Left colon (tissue), 2 donors: ENCODE results near the gene SLC25A18. TPM values are rescaled to one million over a fixed set of nuclear protein-coding genes. Genes with fewer than 3 reads are reported as not detected.
A peak's percentile ranks its signal among the peaks of the same experiment; 100 is the strongest.
"Not testable (repeated sequence)": the region's sequence is repeated elsewhere in the genome, so short reads cannot be mapped to it uniquely, and the experiment has no call there.

Experiments
- ATAC-seq: fragments of 200-7000 bp; cut with Tn5 transposase; one replicate; pipeline ENCODE4 v1.9.1; 2020; ENCODE audit warnings: mild to moderate bottlenecking, moderate library complexity
- DNase-seq, 2 donors: peaks; one replicate each; pipeline ENCODE4 v3.0.0-alpha.2; 2020
- intact Hi-C, 2 donors: fragments of 100-400 bp; cut with DNase I in 1 of 2; cut with micrococcal nuclease in 1 of 2; formaldehyde crosslinking; loops; one replicate each; pipeline versions ENCODE4 v1.11.2 to v1.14.0; 2022; cut with DNase I, micrococcal nuclease
- long read RNA-seq: library from polyadenylated mRNA; unstranded; transcript quantifications from one replicate; pipeline ENCODE4 v2.0.0, GENCODE V29; 2021
- total RNA-seq, 2 donors: library from RNA; stranded (reverse); fragmentation: NEBNext Ultra II Directional; extraction: Animal tissue kit (Norgen Biotek cat#: 25700); gene quantifications; one replicate each; pipeline ENCODE4 v1.2.1, GENCODE V29; 2021
- donor health status: DM: no; HTN: no; CAD: no.
- donor health status: DM: yes; HTN: yes; CAD: no.

The SLC25A18 gene, protein sequence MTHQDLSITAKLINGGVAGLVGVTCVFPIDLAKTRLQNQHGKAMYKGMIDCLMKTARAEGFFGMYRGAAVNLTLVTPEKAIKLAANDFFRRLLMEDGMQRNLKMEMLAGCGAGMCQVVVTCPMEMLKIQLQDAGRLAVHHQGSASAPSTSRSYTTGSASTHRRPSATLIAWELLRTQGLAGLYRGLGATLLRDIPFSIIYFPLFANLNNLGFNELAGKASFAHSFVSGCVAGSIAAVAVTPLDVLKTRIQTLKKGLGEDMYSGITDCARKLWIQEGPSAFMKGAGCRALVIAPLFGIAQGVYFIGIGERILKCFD
- not detected for total RNA-seq
- long read RNA-seq, partial matches to known transcripts = 0 of 2 reads
- long read RNA-seq, other reads (novel, unspliced or antisense) = 2 of 2 reads

- DNase-seq = peak in 1 of 2 donors; percentile 45
- intact Hi-C loops = no loop called here
- no peak for ATAC-seq
These were observed at the start of gene SLC25A18 for GRCh38 chr22:17562906-17563870. SLC25A18 (plus strand) TSS chr22:17563498; CDS start chr22:17579945, 16,447 bp downstream.

DNA sequence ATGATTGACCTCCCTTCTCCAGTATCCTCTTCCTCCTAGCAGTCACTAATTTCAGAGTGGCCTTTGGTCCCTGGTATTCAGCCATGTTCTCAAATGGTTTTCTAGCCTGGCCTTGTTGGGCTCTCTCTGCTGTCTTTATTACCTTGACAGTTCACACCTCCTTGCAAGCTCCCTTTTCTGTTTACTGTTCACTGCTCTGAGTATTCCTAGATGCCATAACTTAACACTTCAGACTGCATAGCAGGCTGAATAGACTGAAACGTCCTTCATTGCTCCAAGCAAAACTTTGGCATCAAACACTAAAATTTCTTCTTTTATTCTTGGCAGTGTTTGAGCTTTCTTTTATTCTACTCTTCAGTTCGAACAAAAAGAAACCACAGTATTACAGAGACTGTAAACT is 49.7 kb upstream of the SLC25A18 start:
- intact Hi-C loops = no loop called here
- DNase-seq (no peak), ATAC-seq (no peak)

DNA sequence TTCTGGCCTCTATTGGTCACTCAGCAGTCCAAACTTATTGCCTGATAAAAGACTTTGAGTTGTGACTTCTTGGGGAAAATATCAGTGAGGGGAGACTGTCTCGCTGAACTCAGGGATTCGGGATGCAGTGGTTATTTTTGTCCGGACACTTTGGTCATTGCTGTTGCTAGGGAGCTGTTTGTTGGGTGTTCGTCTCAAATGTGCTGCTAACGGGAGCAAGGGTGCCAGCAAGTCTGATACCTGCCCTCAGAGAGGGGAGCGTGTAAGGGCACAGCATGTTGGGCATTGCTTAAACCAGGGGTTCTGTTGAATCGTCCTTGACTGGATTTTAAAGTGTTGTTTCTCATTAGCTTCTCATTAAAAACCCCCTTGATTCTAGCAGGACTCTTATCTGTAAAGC is 49.2 kb upstream of the SLC25A18 start:
- DNase-seq = no peak
- ATAC-seq = no peak
- intact Hi-C loops = no loop called here

GRCh38 chr22:17518406-17518805 is 44.9 kb upstream of the SLC25A18 start:
- no peak for DNase-seq
- ATAC-seq = no peak
- intact Hi-C loops = no loop called here

- DNase-seq, ATAC-seq, intact Hi-C loops: not testable (repeated sequence)
These were observed 41.3 kb upstream of the SLC25A18 start for GRCh38 chr22:17521971-17522370.

DNA sequence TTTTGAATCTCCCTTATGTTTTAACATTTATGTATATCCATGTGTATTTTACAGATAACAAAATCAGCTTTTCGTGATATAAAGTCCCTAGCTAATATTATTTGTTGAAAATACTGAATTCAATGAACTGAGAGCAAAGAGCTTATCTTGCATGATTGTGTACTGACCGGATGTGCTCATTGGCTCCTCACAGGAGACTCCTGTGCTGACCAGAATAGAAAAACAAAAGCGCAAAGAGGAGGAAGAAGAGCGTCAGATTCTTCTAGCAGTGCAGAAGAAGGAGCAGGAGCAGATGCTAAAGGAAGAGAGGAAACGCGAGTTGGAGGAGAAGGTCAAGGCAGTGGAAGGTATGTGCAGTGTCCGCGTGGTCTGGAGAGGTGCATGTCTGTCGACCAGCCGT is 39.4 kb upstream of the SLC25A18 start:
- intact Hi-C loops = no loop called here
- ATAC-seq (no peak), DNase-seq (no peak)

DNA sequence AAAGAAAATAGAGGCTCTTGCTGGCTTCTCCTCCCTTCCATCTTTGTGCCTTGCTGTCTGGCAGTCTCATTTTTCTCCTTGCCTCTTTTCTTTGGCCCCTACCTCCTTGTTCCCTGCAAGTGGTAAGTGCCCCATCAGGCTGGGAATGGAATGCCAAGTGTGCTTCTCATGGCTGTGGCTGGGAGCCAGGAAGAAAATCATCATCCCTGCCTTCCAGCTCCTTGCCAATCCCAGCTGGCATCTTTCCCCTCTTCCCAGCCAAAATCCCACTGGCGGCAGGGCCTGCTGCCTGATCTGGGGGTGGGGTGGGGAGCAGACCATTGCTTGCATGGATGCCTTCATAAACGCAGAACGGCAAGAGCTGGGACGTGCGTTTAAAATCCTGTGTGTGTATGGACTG is 27.0 kb upstream of the SLC25A18 start:
- intact Hi-C loops = no loop called here
- ATAC-seq = no peak
- no peak for DNase-seq

- ATAC-seq = peak; percentile 72
- intact Hi-C loops = no loop called here
- no peak for DNase-seq
These were observed 26.1 kb upstream of the SLC25A18 start for GRCh38 chr22:17537155-17537554.

GRCh38 chr22:17540481-17540880 is 22.8 kb upstream of the SLC25A18 start:
- ATAC-seq (no peak), DNase-seq (no peak)
- intact Hi-C loops = no loop called here

DNA sequence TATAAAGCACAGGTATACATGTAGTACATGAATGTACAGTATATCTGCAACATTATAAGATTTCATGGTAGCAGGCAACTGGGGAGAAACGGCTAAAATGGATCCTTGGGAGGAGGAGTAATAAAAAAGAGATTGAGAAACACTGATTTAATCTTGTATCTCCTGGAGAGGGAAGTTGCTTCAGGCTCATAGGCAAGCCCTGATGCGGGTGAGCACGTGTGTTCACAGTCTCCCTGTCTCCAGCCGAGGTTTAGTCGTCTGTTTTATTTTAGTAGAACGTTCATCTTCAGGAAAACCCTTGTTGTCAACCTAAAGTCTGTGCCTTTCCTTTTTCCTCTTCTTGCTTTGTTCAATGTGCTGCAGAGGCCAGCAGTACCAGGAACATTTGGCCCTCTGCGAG is 21.8 kb upstream of the SLC25A18 start:
- DNase-seq (no peak), ATAC-seq (no peak)
- intact Hi-C loops = no loop called here

DNA sequence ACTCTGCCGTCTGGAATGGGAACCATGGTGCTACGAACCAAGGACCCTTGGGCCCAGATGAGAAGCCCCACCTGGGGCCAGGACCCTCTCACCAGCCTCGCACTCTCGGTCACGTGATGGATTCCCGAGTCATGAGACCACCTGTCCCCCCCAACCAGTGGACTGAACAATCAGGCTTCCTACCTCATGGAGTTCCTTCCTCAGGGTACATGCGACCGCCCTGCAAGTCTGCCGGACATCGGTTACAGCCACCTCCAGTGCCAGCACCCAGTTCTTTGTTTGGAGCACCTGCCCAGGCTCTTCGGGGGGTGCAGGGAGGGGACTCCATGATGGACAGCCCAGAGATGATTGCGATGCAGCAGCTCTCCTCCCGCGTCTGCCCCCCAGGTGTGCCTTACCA is 20.8 kb upstream of the SLC25A18 start:
- intact Hi-C loops = no loop called here
- no peak for DNase-seq
- no peak for ATAC-seq

- intact Hi-C loops = no loop called here
- ATAC-seq (no peak), DNase-seq (no peak)
These were observed 15.1 kb upstream of the SLC25A18 start for GRCh38 chr22:17548010-17548755.

DNA sequence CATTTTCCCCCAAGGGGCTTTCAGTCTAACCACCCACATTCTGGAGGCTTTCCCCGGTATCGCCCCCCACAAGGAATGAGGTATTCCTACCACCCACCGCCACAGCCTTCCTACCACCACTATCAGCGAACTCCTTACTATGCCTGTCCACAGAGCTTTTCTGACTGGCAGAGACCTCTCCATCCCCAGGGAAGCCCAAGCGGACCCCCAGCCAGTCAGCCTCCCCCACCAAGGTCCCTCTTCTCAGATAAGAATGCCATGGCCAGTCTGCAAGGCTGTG is 14.6 kb upstream of the SLC25A18 start:
- intact Hi-C loops = no loop called here
- DNase-seq (no peak), ATAC-seq (no peak)

- DNase-seq (no peak), ATAC-seq (no peak)
- intact Hi-C loops = no loop called here
These were observed 14.1 kb upstream of the SLC25A18 start for GRCh38 chr22:17549183-17549582.

- DNase-seq (no peak), ATAC-seq (no peak)
- intact Hi-C loops = loop anchor here in 1 of 2 donors (10.0 kb wide), 1 partner anchor 245 kb away; no protein-coding TSS in a partner anchor
These were observed 13.6 kb upstream of the SLC25A18 start for GRCh38 chr22:17549655-17550054.

- intact Hi-C loops = loop anchor here in 1 of 2 donors (10.0 kb wide), 1 partner anchor 242 kb away; no protein-coding TSS in a partner anchor
- DNase-seq (no peak), ATAC-seq (peak; percentile 42)
These were observed 10.6 kb upstream of the SLC25A18 start for GRCh38 chr22:17552737-17553136.

DNA sequence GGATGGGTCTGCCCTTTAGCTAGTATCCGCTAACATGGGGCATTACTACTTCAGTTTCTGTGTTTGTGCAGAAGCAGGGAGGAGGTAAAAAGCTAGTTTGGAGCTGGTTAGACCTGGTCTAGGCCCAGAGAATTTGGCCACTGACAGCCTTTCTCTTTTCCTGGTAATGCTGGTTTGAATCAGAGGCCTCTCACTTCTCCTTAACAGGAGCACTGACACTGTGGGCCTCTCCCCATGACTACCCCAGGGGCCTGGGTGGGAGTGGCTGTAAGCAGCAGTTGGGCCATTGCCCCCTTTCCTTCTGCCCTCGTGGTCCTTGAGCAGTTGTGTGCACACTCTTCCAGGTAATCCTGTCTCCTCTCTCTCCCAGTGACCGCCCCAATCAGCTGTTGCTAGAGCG is 8.5 kb upstream of the SLC25A18 start:
- intact Hi-C loops = loop anchor here in 1 of 2 donors (10.0 kb wide), 1 partner anchor 240 kb away; no protein-coding TSS in a partner anchor
- no peak for ATAC-seq

GRCh38 chr22:17559188-17559587 is 4.1 kb upstream of the SLC25A18 start:
- DNase-seq (no peak), ATAC-seq (no peak)
- intact Hi-C loops = loop anchor here in 1 of 2 donors (10.0 kb wide), 1 partner anchor 236 kb away; no protein-coding TSS in a partner anchor

More for the DNA sequence above, 8.5 kb upstream of the SLC25A18 start:
- no peak for DNase-seq

GRCh38 chr22:17563936-17564391 is 666 bp downstream of the SLC25A18 start:
- ATAC-seq = no peak
- peak in 1 of 2 donors; percentile 51 for DNase-seq
- intact Hi-C loops = no loop called here
